Measurements from ENCODE around the gene LRWD1. TPM values are rescaled to one million over a fixed set of nuclear protein-coding genes. Genes with fewer than 3 reads are reported as not detected.

The LRWD1 gene
- total RNA-seq, 3 donors from 2014 or later: 12.7 to 17.6 (median 13.3) TPM

DNA sequence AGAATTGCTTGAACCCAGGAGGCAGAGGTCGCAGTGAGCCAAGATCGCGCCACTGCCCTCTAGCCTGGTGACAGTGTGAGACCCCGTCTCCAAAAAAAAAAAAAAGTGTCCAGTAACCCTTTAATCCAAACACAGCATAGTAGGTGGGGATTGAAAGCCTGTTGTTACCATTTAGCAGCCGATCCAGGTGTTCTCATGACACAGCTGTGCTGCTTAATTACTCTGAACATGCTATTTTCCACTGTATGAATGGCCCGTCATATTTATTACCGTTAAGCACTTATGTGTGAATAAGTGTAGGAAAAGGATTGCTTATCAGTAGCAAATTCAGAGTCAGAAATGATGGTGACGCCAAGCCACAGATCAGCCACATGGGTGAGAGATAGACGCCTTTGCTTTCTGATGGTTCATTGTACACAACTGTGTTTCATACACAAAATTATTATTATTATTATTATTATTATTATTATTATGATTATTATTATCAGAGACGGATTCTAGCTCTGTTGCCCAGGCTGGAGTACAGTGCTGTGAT lies 43.0 kb upstream of the LRWD1 start:
- TF ChIP-seq CTCF (IDR thresholded peaks at IDR 0.05): no peak
- H3K4me3 ChIP-seq: no peak overlapping the region
- peaks cover 3% of the 10 kb centered on the region for H3K36me3 ChIP-seq (ENCODE audit: low read depth)
- DNase-seq (no peak), ATAC-seq (no peak)
- H3K4me1 ChIP-seq (ENCODE audit: low read depth): peaks cover 5% of the 10 kb centered on the region
- no peaks in the 10 kb centered on the region for H3K9me3 ChIP-seq
- intact Hi-C loops (cut with DNase I, micrococcal nuclease): no loop called here

DNA sequence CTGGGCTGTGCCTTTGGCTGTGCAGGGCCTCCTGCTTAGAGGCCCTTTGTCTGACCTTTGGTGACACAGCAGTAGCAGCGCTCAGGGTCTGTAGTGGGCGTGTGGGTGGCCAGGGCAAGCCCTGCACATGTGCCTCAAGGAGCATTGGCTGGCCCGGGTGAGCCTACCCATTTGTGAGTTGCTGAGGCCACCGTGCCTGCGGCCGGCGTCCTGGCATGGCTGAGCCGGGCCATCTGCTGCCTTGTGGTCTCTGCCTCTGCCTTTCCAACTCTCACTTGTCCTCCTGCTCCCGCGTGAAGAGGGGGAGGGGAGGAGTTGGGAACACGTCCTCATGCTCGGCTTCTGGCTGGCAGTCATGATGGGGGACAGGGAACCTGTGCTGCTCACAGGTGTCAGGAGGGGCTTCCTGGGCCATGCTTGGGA lies 40.6 kb upstream of the LRWD1 start:
- intact Hi-C loops (cut with DNase I, micrococcal nuclease): no loop called here
- Histone ChIP-seq H3K4me1 (ENCODE audit: low read depth) (no peaks in the 10 kb centered on the region), H3K36me3 (ENCODE audit: low read depth) (peaks cover 3% of the 10 kb centered on the region), H3K4me3 (no peak overlapping the region), H3K9me3 (no peaks in the 10 kb centered on the region)
- no peak for DNase-seq
- ATAC-seq: no peak
- TF ChIP-seq CTCF (IDR thresholded peaks at IDR 0.05): no peak

- no peak overlapping the region for H3K4me3 ChIP-seq
- no peaks in the 10 kb centered on the region for H3K9me3 ChIP-seq
- H3K4me1 ChIP-seq (ENCODE audit: low read depth): no peaks in the 10 kb centered on the region
- DNase-seq: no peak
- no peak for TF ChIP-seq CTCF (IDR thresholded peaks at IDR 0.05)
- peaks cover 3% of the 10 kb centered on the region for H3K36me3 ChIP-seq (ENCODE audit: low read depth)
- intact Hi-C loops (cut with DNase I, micrococcal nuclease): no loop called here
- peak; percentile 10 for ATAC-seq
Measured at GRCh38 chr7:102424787-102425218, 40.0 kb upstream of the LRWD1 start.

DNA sequence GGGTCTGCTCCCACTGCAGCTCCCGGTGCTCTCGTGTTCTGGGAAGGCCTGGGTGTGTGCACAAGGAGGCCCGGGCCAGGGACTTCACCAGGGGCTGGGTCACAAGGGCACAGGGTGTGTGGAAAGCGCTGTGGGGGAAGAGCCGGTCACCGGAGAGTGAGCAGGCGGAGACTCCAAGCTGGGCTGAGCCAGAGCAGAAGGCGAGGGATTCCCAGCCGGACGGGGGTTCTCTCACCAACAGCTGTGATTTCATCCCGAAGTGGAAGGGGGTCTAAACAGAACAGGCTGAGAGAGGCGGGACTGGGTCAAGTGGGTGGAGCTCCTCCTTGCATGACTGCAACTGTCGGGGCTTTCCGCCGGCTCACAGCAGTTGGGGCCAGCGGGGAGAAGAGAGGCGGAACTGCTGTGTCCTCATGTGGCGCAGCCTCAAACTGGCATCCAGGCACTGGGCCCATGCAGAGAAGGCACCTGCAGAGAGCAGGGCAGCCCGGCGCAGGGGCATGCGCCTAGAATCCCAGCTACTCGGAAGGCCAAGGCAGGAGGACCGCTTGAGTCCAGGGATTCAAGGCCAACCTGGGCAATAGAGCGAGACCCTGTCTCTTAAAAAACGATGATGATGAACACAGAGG lies 39.0 kb upstream of the LRWD1 start:
- intact Hi-C loops (cut with DNase I, micrococcal nuclease): no loop called here
- TF ChIP-seq CTCF (IDR thresholded peaks at IDR 0.05): no peak
- H3K9me3 ChIP-seq: no peaks in the 10 kb centered on the region
- peak; percentile 82 for ATAC-seq
- peaks cover 3% of the 10 kb centered on the region for H3K36me3 ChIP-seq (ENCODE audit: low read depth)
- H3K4me3 ChIP-seq: no peak overlapping the region
- DNase-seq: peak; percentile 67 to 93 (median 71)
- no peaks in the 10 kb centered on the region for H3K4me1 ChIP-seq (ENCODE audit: low read depth)

- intact Hi-C loops (cut with DNase I, micrococcal nuclease): no loop called here
- ATAC-seq (peak; percentile 64), DNase-seq (peak; percentile 50 to 79 (median 58))
- H3K4me1 ChIP-seq (ENCODE audit: low read depth): peaks cover 4% of the 10 kb centered on the region
- TF ChIP-seq CTCF (IDR thresholded peaks at IDR 0.05): no peak
- H3K4me3 ChIP-seq: no peak overlapping the region
- H3K36me3 ChIP-seq (ENCODE audit: low read depth): no peaks in the 10 kb centered on the region
- H3K9me3 ChIP-seq: no peaks in the 10 kb centered on the region
Measured at GRCh38 chr7:102426268-102427018, 38.3 kb upstream of the LRWD1 start.
